ENCODE data around the gene HRNR.

DNA sequence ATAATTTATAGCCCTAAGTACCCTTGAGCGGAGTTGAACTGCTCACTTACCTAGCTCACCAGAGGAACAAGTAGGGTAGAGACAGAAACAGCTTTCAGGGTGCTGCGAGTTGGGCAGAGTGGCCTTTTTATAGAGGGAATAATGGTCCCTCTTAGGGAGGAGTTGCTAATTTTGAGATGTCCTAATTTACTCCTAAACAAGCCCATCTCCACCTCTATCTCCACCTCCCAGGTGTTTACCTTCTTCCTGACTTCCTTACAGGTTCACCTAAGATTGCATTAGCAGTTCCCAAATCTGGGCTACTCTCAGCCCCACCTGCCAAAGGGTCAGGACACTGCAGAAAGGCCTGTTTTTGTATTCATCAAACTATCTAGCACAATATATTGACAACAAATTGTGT lies at the start of gene HRNR:
- no peak for TF ChIP-seq POLR2A (IDR thresholded peaks at IDR 0.05; ENCODE audit: low read length)
- TF ChIP-seq GATA1 (IDR thresholded peaks at IDR 0.05; ENCODE audit: low read depth, low read length) = no peak
